Measurements from ENCODE around the gene HTT. TPM values are rescaled to one million over a fixed set of nuclear protein-coding genes. Genes with fewer than 3 reads are reported as not detected.
A peak's percentile ranks its signal among the peaks of the same experiment; 100 is the strongest.

Gene HTT
- total RNA-seq, 1 donor from 2014 or later = 45.3 TPM

DNA sequence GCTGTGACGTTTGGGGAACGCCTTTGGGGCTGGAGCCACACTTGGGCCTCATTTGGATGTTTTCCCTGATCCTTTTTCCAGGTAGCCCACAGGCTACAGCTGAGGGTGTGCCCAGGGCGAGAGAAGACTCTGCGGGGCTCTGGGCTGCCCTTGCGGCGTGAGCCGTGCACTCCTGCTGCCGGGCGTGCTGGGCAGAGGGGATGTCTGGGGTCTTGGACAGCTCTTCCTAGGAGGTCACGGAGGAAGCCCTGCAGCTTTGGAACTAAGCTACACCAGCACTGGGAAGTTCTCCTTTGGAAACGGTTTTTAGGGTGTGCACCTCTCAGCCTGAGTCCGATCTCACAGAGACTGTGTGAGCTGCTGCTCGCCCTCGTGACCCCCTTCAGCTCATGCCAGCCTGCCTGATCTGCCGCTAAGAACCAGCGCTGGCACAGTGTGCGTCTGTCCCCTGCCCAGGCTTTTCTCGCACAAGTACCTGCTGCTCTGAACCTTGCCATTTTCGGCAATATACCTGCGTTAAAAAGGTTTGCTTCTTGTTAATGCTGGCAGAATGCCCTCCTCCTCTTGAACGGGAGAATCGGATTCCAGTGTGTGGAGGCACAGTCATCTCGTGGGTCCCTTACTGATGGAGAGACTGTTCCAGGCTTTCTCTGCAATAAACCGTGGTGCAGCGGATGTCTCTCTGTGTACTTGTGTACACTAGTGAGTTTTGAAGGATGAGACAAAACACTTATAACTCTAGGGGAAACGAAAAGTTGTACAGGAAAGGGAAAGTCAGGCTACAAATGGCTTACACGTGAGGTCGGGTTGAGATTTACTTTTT lies 188.8 kb downstream of the HTT start:
- DNase-seq (ENCODE audit: low spot score) = no peak

DNA sequence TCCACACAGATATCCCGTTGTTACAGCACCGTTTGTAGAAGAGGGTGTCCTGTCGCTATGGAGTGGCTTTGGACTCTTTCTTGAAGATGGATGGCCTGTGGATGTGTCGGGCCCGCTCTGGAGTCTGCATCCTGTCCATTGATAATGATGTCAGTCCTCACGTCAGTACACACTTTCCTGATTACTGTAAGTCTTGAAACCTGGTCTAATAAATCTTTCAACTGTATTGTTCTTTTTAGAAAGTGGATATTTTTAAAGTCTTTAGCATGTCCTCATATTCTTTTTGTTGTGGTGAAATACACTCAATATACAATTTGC lies 189.4 kb downstream of the HTT start:
- DNase-seq (ENCODE audit: low spot score) = no peak

DNA sequence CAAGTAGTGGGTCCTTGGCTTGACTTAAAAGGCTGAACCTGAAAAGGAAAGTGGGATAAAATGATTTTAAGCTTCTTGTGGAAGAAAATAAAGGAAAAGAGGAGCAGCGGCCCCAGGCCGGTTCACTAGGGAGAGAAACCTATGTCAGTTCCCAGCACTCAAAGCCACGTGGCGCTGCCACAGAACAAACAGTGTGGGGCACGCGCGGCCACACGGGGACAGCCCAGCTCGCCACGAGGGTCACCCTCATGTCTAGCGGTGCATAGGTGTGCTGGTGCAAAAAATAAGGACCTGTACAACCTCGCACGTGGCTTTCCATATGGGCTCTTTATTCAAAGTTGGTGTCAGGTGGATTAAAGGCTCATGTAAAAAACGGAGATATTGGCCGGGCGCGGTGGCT lies 191.6 kb downstream of the HTT start:
- no peak for DNase-seq (ENCODE audit: low spot score)

DNA sequence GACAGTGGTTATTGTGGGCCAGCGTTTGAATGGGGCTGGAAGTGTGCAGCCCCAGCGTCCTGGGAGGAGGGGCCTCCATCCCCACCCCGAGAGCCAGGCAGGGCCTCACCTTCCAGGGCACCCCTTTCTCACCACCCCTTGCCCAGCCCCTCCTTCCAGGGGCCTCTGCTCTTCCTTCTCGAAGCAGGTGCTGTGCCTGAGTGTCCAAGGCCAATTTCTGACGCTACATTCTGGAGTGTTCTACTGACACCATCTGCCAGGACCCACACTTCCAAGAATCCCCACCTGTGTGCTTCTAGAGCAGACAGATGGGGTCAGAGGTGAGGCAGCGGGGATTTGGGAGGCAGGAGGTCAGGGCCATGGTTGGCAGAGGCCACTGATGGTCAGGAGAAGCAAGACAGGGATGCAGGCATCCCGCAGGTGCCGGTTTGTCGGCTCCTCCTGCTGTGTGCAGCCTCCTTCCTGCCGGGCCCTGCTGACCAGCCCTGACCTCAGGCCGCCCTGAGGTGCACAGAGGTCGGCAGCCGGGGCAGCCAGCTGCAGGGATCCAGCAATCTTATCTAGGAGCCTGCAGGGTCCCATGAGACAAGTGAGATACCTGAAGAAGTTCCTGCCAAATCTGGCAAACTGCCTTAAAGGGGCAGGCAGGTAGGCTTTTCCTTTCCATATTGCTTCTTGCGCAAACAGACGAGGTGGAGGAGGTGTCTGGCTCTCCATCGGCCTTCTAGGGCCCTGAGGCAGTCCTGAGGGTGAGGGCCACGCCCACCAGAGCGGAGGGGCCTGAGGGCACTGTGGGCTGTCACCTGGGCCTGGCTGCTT lies 193.3 kb downstream of the HTT start:
- DNase-seq (ENCODE audit: low spot score) = no peak

DNA sequence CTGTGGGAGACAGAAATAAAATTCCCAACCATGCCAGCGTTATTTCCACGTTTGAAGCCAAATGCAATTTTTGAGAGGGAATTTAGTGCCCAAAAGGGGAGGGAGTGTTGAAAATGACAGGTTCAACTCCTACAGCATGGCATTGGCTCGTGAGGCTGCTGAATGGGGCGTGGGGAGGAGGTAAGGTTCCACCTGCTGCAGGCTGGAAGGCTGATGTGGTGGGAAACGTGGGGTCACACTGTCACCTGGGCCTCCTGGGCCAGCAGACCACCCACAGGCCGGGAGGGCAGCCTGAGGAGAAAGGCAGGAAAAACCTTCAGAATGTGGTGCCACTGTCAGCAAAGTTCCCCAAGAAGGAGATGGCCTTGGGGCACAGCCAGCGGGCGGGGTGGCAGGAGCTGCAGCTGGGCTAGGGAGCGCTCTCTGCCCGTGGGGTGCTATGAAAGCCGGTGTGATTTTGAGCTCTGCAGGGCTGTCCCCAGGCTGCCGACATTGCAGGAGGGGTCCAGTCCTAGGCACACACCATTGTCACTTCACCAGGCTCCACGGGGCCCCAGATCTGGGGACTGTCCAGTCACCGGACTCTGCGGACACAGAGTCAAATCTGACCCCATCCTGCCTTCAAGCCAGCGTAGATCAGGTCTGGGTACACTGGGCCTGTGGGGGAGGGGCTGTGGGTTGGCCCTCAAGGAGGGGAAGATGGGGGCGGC lies 194.1 kb downstream of the HTT start:
- no peak for DNase-seq (ENCODE audit: low spot score)

GRCh38 chr4:3269105-3269927 lies 194.8 kb downstream of the HTT start:
- no peak for DNase-seq (ENCODE audit: low spot score)

- DNase-seq (ENCODE audit: low spot score) = no peak
These were observed 195.6 kb downstream of the HTT start for GRCh38 chr4:3269991-3270611.

- DNase-seq (ENCODE audit: low spot score) = no peak
These were observed 196.7 kb downstream of the HTT start for GRCh38 chr4:3271131-3271530.

GRCh38 chr4:3276986-3277385 lies 202.5 kb downstream of the HTT start:
- DNase-seq (ENCODE audit: low spot score) = no peak

DNA sequence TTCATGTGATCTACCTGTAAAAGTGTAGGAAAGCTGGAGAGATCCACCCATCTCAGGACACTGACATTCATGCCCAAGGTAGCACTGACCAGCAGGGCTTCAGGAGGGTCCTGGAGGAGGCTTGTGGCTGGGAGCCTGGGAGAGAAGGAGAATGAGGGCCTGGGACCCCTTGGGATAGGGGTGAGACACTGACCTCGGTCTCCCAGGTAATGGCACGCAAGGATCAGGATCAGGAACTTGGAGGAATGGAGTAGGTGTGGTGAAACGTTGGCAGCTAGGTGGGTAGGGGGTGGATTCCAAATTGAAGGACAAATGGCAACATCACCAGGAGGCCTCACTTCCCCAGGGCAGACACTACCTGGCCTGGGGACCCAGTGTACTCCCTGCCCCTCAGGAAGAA lies 206.0 kb downstream of the HTT start:
- DNase-seq (ENCODE audit: low spot score) = no peak

DNA sequence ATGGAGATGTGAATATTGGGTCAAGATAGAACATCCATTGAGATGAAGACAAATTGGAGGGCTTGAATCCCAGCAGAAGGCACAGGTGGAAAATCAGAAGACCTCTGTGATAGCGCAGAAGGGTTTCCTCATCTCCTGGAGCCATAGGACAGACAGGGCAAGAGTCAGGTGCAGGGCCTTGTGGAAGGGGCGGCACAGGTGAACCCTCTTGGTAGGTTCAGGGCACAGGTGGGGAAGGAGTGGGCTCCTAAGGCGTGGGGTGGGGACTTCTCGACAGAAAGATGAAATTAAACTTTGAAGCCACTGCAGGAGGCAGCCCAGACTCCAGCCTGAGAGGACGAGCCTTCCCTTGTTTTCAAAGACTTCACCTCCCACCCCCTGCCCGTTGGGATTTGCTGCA lies 209.0 kb downstream of the HTT start:
- no peak for DNase-seq (ENCODE audit: low spot score)

DNA sequence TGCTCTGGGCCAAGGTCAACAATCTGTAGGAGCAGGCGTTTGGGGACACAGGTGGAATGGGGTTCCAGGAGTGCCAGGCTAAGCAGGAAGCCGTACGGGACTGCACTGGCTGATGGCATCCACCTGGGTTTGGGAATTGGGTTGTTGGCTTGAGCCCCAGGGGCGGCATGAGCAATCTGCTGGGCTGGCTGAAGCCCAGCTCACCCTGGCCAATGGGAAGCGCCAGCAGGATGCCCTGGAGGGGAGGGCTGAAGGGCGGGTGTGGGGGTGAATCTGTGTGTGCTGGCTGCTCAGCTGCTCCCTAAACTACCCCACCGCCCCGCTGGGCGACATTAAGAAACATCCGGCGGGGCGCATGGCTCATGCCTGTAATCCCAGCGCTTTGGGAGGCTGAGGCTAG lies 209.4 kb downstream of the HTT start:
- DNase-seq (ENCODE audit: low spot score) = no peak

GRCh38 chr4:3284734-3285557 lies 210.5 kb downstream of the HTT start:
- DNase-seq (ENCODE audit: low spot score) = no peak

- DNase-seq (ENCODE audit: low spot score) = peak; percentile 32
These were observed 211.3 kb downstream of the HTT start for GRCh38 chr4:3285558-3286334.

- no peak for DNase-seq (ENCODE audit: low spot score)
These were observed 212.1 kb downstream of the HTT start for GRCh38 chr4:3286335-3287175.

DNA sequence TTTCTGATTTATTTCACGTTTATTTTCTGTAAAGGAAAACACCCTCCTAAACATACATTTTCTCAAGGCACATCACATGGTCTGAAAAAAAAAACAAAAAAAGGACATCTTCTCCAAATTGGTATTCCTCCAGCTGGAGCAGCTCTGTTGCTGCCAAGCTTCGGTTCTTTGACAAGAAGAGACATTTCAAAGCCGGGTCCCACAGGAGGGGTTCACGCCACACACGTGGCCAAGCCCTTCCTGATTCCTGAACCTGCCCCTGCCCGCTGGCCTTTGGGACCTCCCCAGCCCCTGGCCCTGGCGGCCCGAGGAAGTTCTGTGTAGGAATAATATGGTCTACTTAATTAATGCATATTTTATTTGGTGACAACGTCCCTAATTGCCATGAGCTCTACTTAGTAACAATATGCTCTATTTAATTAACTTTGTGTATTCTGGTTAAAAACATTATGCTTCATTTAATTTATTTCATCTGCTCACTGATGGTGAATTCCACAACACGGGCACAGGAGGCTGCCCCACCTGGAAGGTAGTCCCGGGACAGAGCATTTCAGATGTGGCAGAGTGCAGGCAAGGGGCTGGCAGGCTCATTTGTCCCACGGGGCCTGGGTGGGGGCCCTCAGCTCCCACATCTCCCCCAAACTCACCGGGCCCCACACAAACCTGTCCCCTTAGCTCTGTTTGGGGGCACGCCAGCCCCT lies 212.9 kb downstream of the HTT start:
- DNase-seq (ENCODE audit: low spot score) = no peak

DNA sequence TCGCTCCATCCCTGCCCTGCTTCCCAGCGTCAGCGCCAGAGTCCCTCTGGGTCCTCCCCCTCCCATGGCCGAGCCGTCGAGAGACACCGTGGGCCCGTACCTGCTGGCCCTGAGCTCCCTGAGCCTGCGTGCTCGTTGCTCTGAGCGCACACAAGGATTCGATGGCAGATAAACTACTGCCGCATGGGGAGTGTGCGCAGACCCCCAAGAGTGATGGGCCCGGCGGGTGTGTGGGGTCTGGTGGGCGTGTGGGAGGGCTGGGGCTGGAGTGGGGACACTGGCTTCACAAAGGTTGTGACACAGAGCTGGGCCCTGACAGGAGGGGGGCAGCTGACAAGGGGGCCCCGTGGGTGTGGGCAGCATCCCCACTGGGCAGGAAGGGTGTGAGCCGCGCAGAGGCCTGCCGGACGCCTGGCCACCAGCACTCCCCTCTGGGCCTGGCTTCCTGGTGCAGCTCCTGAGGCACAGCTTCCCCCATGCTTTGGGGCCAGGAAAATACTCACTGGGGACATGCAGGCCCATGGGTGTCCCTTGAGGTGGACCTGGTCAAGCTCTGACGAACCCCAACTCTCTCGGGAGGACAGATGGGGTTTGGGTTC lies 213.6 kb downstream of the HTT start:
- no peak for DNase-seq (ENCODE audit: low spot score)

Data from umbilical cord (tissue), 2 donors.